H1 (cell line): Measurements from ENCODE around the gene GCH1. TPM values are rescaled to one million over a fixed set of nuclear protein-coding genes. Genes with fewer than 3 reads are reported as not detected.

ENCODE experiments used
- ASH2L ChIP-seq: fragments of 200-600, 300-600 bp; sonication (generic); IDR thresholded peaks from one replicate; pipeline ENCODE4 v1.7.1; 2017; ENCODE audit warnings: low read length
- CTCF ChIP-seq, 3 experiments: IDR thresholded peaks; 1 replicate in 2 of 3; 2 replicates in 1 of 3; pipeline versions ENCODE4 v1.5.1 to v1.6.1; 2011; ENCODE audit warnings: low read length in 3 of 3, mild to moderate bottlenecking in 3 of 3, inconsistent platforms in 2 of 3, low read depth in 1 of 3, moderate library complexity in 1 of 3; ENCODE audit not compliant: insufficient read depth in 1 of 3; ENCODE audit errors: control extremely low read depth in 1 of 3
- E2F6 ChIP-seq: IDR thresholded peaks from 2 replicates; pipeline ENCODE4 v1.6.1; 2012; ENCODE audit warnings: inconsistent platforms
- EGR1 ChIP-seq: IDR thresholded peaks from 2 replicates; pipeline ENCODE4 v1.6.1; 2011; ENCODE audit warnings: low read depth, low read length, borderline replicate concordance
- FOSL1 ChIP-seq: IDR thresholded peaks from 2 replicates; pipeline ENCODE4 v1.6.1; 2011; ENCODE audit warnings: mild to moderate bottlenecking, low read depth, low read length, moderate library complexity; ENCODE audit not compliant: insufficient read depth
- GABPA ChIP-seq: IDR thresholded peaks from 2 replicates; pipeline ENCODE4 v1.6.1; 2011; ENCODE audit warnings: mild to moderate bottlenecking, low read length, moderate library complexity, borderline replicate concordance; ENCODE audit not compliant: insufficient read depth
- HDAC6 ChIP-seq: IDR thresholded peaks from one replicate; pipeline ENCODE4 v1.7.1; 2012; ENCODE audit warnings: low read depth, mild to moderate bottlenecking, inconsistent platforms, low read length, moderate library complexity
- MAX ChIP-seq: IDR thresholded peaks from 2 replicates; pipeline ENCODE4 v1.6.1; 2012; ENCODE audit warnings: inconsistent platforms
- NANOG ChIP-seq: IDR thresholded peaks from 2 replicates; pipeline ENCODE4 v1.6.1; 2011; ENCODE audit warnings: low read length, low read depth, mild to moderate bottlenecking, inconsistent platforms; ENCODE audit not compliant: insufficient read depth, poor library complexity, severe bottlenecking
- PHF8 ChIP-seq: fragments of 200-600 bp; sonication (generic); conservative IDR thresholded peaks from 2 replicates; pipeline ENCODE4 v1.7.1; 2012; ENCODE audit warnings: low read depth, mild to moderate bottlenecking, inconsistent platforms, low read length, moderate library complexity
- POLR2A ChIP-seq, 2 experiments: IDR thresholded peaks; 1 replicate in 1 of 2; 2 replicates in 1 of 2; pipeline ENCODE4 v1.6.1; 2011; ENCODE audit warnings: low read depth in 2 of 2, low read length in 2 of 2, mild to moderate bottlenecking in 2 of 2; ENCODE audit errors: control extremely low read depth in 1 of 2
- POU5F1 ChIP-seq: IDR thresholded peaks from 2 replicates; pipeline ENCODE4 v1.6.1; 2011; ENCODE audit warnings: low read depth, mild to moderate bottlenecking, low read length, moderate library complexity
- RBBP5 ChIP-seq: IDR thresholded peaks from 2 replicates; pipeline ENCODE4 v1.7.1; 2012; ENCODE audit warnings: low read depth, mild to moderate bottlenecking, inconsistent platforms, low read length, moderate library complexity, borderline replicate concordance
- RNF2 ChIP-seq: fragments of 200-900, 300-1000 bp; sonication (generic); IDR thresholded peaks from 2 replicates; pipeline ENCODE4 v1.7.1; 2016; ENCODE audit warnings: borderline replicate concordance, low read depth, mild to moderate bottlenecking, antibody characterized with exemption, low read length; ENCODE audit not compliant: poor library complexity, severe bottlenecking; ENCODE audit errors: missing control alignments
- SIN3A ChIP-seq, 2 experiments: IDR thresholded peaks in 1 of 2; conservative IDR thresholded peaks in 1 of 2; 2 replicates each; pipeline ENCODE4 v1.6.1; 2011 to 2012; ENCODE audit warnings: low read length in 2 of 2, improper control_type of control experiment in 1 of 2, low read depth in 1 of 2, mild to moderate bottlenecking in 1 of 2
- SIX5 ChIP-seq: IDR thresholded peaks from 2 replicates; pipeline ENCODE4 v1.6.1; 2011; ENCODE audit warnings: mild to moderate bottlenecking, low read depth, low read length
- SP2 ChIP-seq: IDR thresholded peaks from 2 replicates; pipeline ENCODE4 v1.6.1; 2012; ENCODE audit warnings: mild to moderate bottlenecking, low read length, inconsistent platforms
- SRF ChIP-seq: IDR thresholded peaks from 2 replicates; pipeline ENCODE4 v1.6.1; 2011; ENCODE audit warnings: mild to moderate bottlenecking, low read depth, low read length, moderate library complexity
- TAF1 ChIP-seq: IDR thresholded peaks from 2 replicates; pipeline ENCODE4 v1.6.1; 2011; ENCODE audit warnings: mild to moderate bottlenecking, low read depth, low read length
- TAF7 ChIP-seq: optimal IDR thresholded peaks from 2 replicates; pipeline ENCODE3; 2011; ENCODE audit warnings: low read depth, mild to moderate bottlenecking, inconsistent platforms, low read length, moderate library complexity, borderline replicate concordance
- TCF12 ChIP-seq: IDR thresholded peaks from 2 replicates; pipeline ENCODE4 v1.6.1; 2011; ENCODE audit warnings: low read depth, mild to moderate bottlenecking, low read length
- YY1 ChIP-seq: IDR thresholded peaks from 2 replicates; pipeline ENCODE4 v1.6.1; 2011; ENCODE audit warnings: low read depth, mild to moderate bottlenecking, low read length
- polyA plus RNA-seq, 7 experiments: library from polyadenylated mRNA; depleted of rRNA in 3 of 7; stranded (reverse) in 5 of 7; unstranded in 2 of 7; fragments of >200 nt in 5 of 7; fragments of 200-250 nt in 2 of 7; gene quantifications; 1 replicate in 5 of 7; 2 replicates in 1 of 7; 4 replicates in 1 of 7; pipeline versions ENCODE4 v1.2.1 to v1.2.3, GENCODE V29; 2011 to 2013; ENCODE audit warnings: missing spikeins in 2 of 7, mixed read lengths in 2 of 7
- total RNA-seq: library from RNA; stranded (reverse); fragmentation: NEBNext Ultra II Directional; extraction: Animal tissue kit (Norgen Biotek cat#: 25700); gene quantifications from 2 replicates; pipeline ENCODE4 v1.2.1, GENCODE V29; 2021

Gene GCH1
- total and polyA plus RNA-seq, 2 of the 8 experiments (the other 6 are each of a cell fraction or from before 2014, with no cell fraction given): 7.3 to 7.9 TPM

- TF ChIP-seq GABPA (0 out of 2 replicates have a peak, but pooled peaks have one; percentile 20), TCF12 (no peak), HDAC6 (no peak), PHF8 (no peak), SRF (no peak), SIX5 (no peak), MAX (peak; percentile 36; the same call in 1 of the 2 replicates), RNF2 (no peak), TAF1 (no peak), TAF7 (no peak), SP2 (no peak), ASH2L (peak; percentile 66), EGR1 (peak; percentile 79), NANOG (no peak), CTCF (IDR thresholded peaks at IDR 0.05; ENCODE audit: control extremely low read depth in 1 of 3, insufficient read depth in 1 of 3, low read depth in 1 of 3, low read length in 3 of 3) (no peak), YY1 (no peak), E2F6 (peak; percentile 29; the same call in 1 of the 2 replicates), POLR2A (IDR thresholded peaks at IDR 0.05; ENCODE audit: control extremely low read depth in 1 of 2, low read depth in 2 of 2, low read length in 2 of 2) (no peak), FOSL1 (no peak), RBBP5 (no peak; the same call in 1 of the 2 replicates), POU5F1 (no peak), SIN3A (conservative IDR thresholded peaks at IDR 0.05 in 1 of 2, IDR thresholded peaks at IDR 0.05 in 1 of 2; ENCODE audit: low read depth in 1 of 2, low read length in 2 of 2) (0 out of 4 replicates have a peak, but pooled peaks of 1 of the 2 experiments have one; percentile 38)
Measured at GRCh38 chr14:54902143-54902520, 494 bp downstream of the GCH1 start (continued).
